ENCODE data around the gene BTBD16. TPM values are rescaled to one million over a fixed set of nuclear protein-coding genes. Genes with fewer than 3 reads are reported as not detected.

Gene BTBD16
- total and polyA plus RNA-seq, 2 of the 13 experiments (the other 11 are each of a cell fraction or from before 2014, with no cell fraction given): 5.0 to 11.9 TPM

- TF ChIP-seq ZBTB34 (CRISPR knock-in tag; IDR thresholded peaks at IDR 0.05) (peak; percentile 85), ZBTB3 (CRISPR knock-in tag; IDR thresholded peaks at IDR 0.05; ENCODE audit: borderline replicate concordance, low read depth) (peak; percentile 42; the same call in 1 of the 2 replicates), FOXA3 (CRISPR knock-in tag; IDR thresholded peaks at IDR 0.05) (peak; percentile 69), ZNF766 (CRISPR knock-in tag; IDR thresholded peaks at IDR 0.05; ENCODE audit: borderline replicate concordance) (no peak), ZNF605 (CRISPR knock-in tag; IDR thresholded peaks at IDR 0.05) (peak; percentile 93), MZF1 (CRISPR knock-in tag; IDR thresholded peaks at IDR 0.05; ENCODE audit: borderline replicate concordance) (no peak; the same call in 1 of the 2 replicates), ARNT2 (CRISPR knock-in tag; IDR thresholded peaks at IDR 0.05; ENCODE audit: low read depth) (0 out of 2 replicates have a peak, but pooled peaks have one; percentile 51), ZNF451 (CRISPR knock-in tag; IDR thresholded peaks at IDR 0.05) (no peak), RCOR2 (CRISPR knock-in tag; IDR thresholded peaks at IDR 0.05) (peak; percentile 16; the same call in 1 of the 2 replicates), KDM1A (CRISPR knock-in tag; IDR thresholded peaks at IDR 0.05) (no peak; the same call in 1 of the 2 replicates), JDP2 (CRISPR knock-in tag; IDR thresholded peaks at IDR 0.05; ENCODE audit: borderline replicate concordance) (peak; percentile 75; the same call in 1 of the 2 replicates), ZNF597 (CRISPR knock-in tag; IDR thresholded peaks at IDR 0.05) (no peak), ETV6 (CRISPR knock-in tag; conservative IDR thresholded peaks at IDR 0.05) (peak; percentile 24; the same call in 1 of the 2 replicates), POLR2A (IDR thresholded peaks at IDR 0.05; ENCODE audit: insufficient read depth in 1 of 2, low read depth in 2 of 2, low read length in 2 of 2) (peak; percentile 83 to 92), SRSF1 (optimal IDR thresholded peaks at IDR 0.05; ENCODE audit: low read depth, low read length) (peak; percentile 57), ZKSCAN8 (CRISPR knock-in tag; IDR thresholded peaks at IDR 0.05; ENCODE audit: borderline replicate concordance) (peak; percentile 66; the same call in 1 of the 2 replicates), SOX5 (CRISPR knock-in tag; IDR thresholded peaks at IDR 0.05; ENCODE audit: borderline replicate concordance) (peak; percentile 60), MAX (IDR thresholded peaks at IDR 0.05) (peak; percentile 67), CHD4 (IDR thresholded peaks at IDR 0.05; ENCODE audit: borderline replicate concordance, low read length) (no peak), ZNF224 (CRISPR knock-in tag; IDR thresholded peaks at IDR 0.05) (peak; percentile 68; the same call in 1 of the 2 replicates), ZFP36L2 (CRISPR knock-in tag; IDR thresholded peaks at IDR 0.05) (no peak), HOXA5 (CRISPR knock-in tag; IDR thresholded peaks at IDR 0.05) (0 out of 2 replicates have a peak, but pooled peaks have one; percentile 18), JUND (CRISPR knock-in tag; IDR thresholded peaks at IDR 0.05) (peak; percentile 80), TBP (CRISPR knock-in tag; IDR thresholded peaks at IDR 0.05) (no peak), REPIN1 (CRISPR knock-in tag; IDR thresholded peaks at IDR 0.05; ENCODE audit: borderline replicate concordance, low read depth) (peak; percentile 87)
- TF ChIP-seq, protein P1, sequence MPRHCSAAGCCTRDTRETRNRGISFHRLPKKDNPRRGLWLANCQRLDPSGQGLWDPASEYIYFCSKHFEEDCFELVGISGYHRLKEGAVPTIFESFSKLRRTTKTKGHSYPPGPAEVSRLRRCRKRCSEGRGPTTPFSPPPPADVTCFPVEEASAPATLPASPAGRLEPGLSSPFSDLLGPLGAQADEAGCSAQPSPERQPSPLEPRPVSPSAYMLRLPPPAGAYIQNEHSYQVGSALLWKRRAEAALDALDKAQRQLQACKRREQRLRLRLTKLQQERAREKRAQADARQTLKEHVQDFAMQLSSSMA (CRISPR knock-in tag; IDR thresholded peaks at IDR 0.05): 0 out of 2 replicates have a peak, but pooled peaks have one; percentile 51
- TF ChIP-seq, protein P2, sequence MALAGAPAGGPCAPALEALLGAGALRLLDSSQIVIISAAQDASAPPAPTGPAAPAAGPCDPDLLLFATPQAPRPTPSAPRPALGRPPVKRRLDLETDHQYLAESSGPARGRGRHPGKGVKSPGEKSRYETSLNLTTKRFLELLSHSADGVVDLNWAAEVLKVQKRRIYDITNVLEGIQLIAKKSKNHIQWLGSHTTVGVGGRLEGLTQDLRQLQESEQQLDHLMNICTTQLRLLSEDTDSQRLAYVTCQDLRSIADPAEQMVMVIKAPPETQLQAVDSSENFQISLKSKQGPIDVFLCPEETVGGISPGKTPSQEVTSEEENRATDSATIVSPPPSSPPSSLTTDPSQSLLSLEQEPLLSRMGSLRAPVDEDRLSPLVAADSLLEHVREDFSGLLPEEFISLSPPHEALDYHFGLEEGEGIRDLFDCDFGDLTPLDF (CRISPR knock-in tag; IDR thresholded peaks at IDR 0.05): no peak
Observed at GRCh38 chr10:122310311-122311050, 39.4 kb downstream of the BTBD16 start (continued).

Measured in HepG2 (cell line).